CD14-positive monocyte (primary cell): ENCODE results near the gene BLOC1S1. TPM values are rescaled to one million over a fixed set of nuclear protein-coding genes. Genes with fewer than 3 reads are reported as not detected.
A peak's percentile ranks its signal among the peaks of the same experiment; 100 is the strongest.

ENCODE experiments used
- DNase-seq, 3 donors: peaks; one replicate each; pipeline ENCODE4 v3.0.0-alpha.2; 2011 to 2022
- H2AFZ ChIP-seq: 2 replicates; pipeline ENCODE4 v1.6.0; 2012; ENCODE audit warnings: mild to moderate bottlenecking, low read depth, low read length, inconsistent platforms; ENCODE audit not compliant: insufficient read depth, poor library complexity, severe bottlenecking
- H3K27ac ChIP-seq, 2 donors: 1 replicate in 1 of 2; 2 replicates in 1 of 2; pipeline ENCODE4 v1.5.1; 2012 to 2013; ENCODE audit warnings: low read length in 2 of 2, control low read depth in 1 of 2, inconsistent platforms in 1 of 2, low read depth in 1 of 2, mild to moderate bottlenecking in 1 of 2
- H3K27me3 ChIP-seq, 2 donors: one replicate each; pipeline versions ENCODE4 v1.6.0 to v1.6.1; 2011 to 2013; ENCODE audit warnings: low read length in 2 of 2; ENCODE audit not compliant: control insufficient read depth in 2 of 2, insufficient read depth in 2 of 2
- H3K36me3 ChIP-seq, 2 donors: replicated peaks in 1 of 2; 1 replicate in 1 of 2; 2 replicates in 1 of 2; pipeline versions ENCODE4 v1.5.1 to v1.6.1; 2012 to 2013; ENCODE audit warnings: low read length in 2 of 2, control low read depth in 1 of 2, inconsistent platforms in 1 of 2, mild to moderate bottlenecking in 1 of 2; ENCODE audit not compliant: insufficient read depth in 2 of 2, control insufficient read depth in 1 of 2
- H3K4me1 ChIP-seq, 2 donors: 1 replicate in 1 of 2; 2 replicates in 1 of 2; pipeline versions ENCODE4 v1.5.1 to v1.6.1; 2012 to 2013; ENCODE audit warnings: low read length in 2 of 2, control low read depth in 1 of 2, inconsistent platforms in 1 of 2, mild to moderate bottlenecking in 1 of 2, moderate library complexity in 1 of 2; ENCODE audit not compliant: insufficient read depth in 2 of 2, control insufficient read depth in 1 of 2
- H3K4me2 ChIP-seq: replicated peaks from 2 replicates; pipeline ENCODE3; 2012; ENCODE audit warnings: low read length, moderate library complexity, mild to moderate bottlenecking; ENCODE audit not compliant: poor library complexity, severe bottlenecking; ENCODE audit errors: extremely low read depth
- H3K4me3 ChIP-seq, 3 experiments: fragments of 200-600 bp in 1 of 3; sonication (generic) in 1 of 3; replicated peaks in 1 of 3; 1 replicate in 2 of 3; 2 replicates in 1 of 3; pipeline ENCODE4 v1.5.1; 2011 to 2013; ENCODE audit warnings: low read length in 3 of 3, mild to moderate bottlenecking in 3 of 3, control low read depth in 2 of 3, low read depth in 2 of 3, inconsistent platforms in 1 of 3, moderate library complexity in 1 of 3
- H3K79me2 ChIP-seq: 2 replicates; pipeline ENCODE4 v1.6.0; 2012; ENCODE audit warnings: mild to moderate bottlenecking, control low read depth, inconsistent platforms, low read length, moderate library complexity; ENCODE audit not compliant: insufficient read depth
- H3K9ac ChIP-seq: 2 replicates; pipeline ENCODE4 v1.6.0; 2017; ENCODE audit warnings: low read length, mild to moderate bottlenecking; ENCODE audit not compliant: insufficient read depth, poor library complexity, severe bottlenecking
- H3K9me3 ChIP-seq, 2 donors: replicated peaks in 1 of 2; 1 replicate in 1 of 2; 2 replicates in 1 of 2; pipeline versions ENCODE4 v1.5.1 to v1.6.1; 2012 to 2013; ENCODE audit warnings: low read length in 2 of 2, control low read depth in 1 of 2; ENCODE audit not compliant: control insufficient read depth in 1 of 2, insufficient read depth in 1 of 2
- H4K20me1 ChIP-seq: 2 replicates; pipeline ENCODE4 v1.6.0; 2012; ENCODE audit warnings: mild to moderate bottlenecking, low read length, control low read depth, moderate library complexity; ENCODE audit not compliant: insufficient read depth
- H3K27ac Mint-ChIP-seq, 7 donors: one replicate each; pipeline ENCODE4 v1.8.0; 2020; ENCODE audit warnings: mild to moderate bottlenecking in 7 of 7, mixed read lengths in 7 of 7, moderate library complexity in 6 of 7, inconsistent platforms in 2 of 7
- H3K27me3 Mint-ChIP-seq, 3 donors: one replicate each; pipeline ENCODE4 v1.8.0; 2021 to 2022; ENCODE audit warnings: low read depth in 3 of 3, mild to moderate bottlenecking in 3 of 3, mixed read lengths in 3 of 3, moderate library complexity in 3 of 3, inconsistent platforms in 1 of 3
- H3K36me3 Mint-ChIP-seq, 2 donors: one replicate each; pipeline ENCODE4 v1.8.0; 2020; ENCODE audit warnings: mixed read lengths in 2 of 2, inconsistent platforms in 1 of 2, mild to moderate bottlenecking in 1 of 2
- H3K4me1 Mint-ChIP-seq: one replicate; pipeline ENCODE4 v1.8.0; 2020; ENCODE audit warnings: mild to moderate bottlenecking, mixed read lengths
- H3K4me3 Mint-ChIP-seq, 2 donors: one replicate each; pipeline ENCODE4 v1.8.0; 2020; ENCODE audit warnings: mild to moderate bottlenecking in 2 of 2, mixed read lengths in 2 of 2, moderate library complexity in 1 of 2
- H3K9me3 Mint-ChIP-seq, 7 donors: one replicate each; pipeline ENCODE4 v1.8.0; 2020 to 2022; ENCODE audit warnings: mixed read lengths in 7 of 7, mild to moderate bottlenecking in 6 of 7, moderate library complexity in 6 of 7, inconsistent platforms in 2 of 7
- WGBS: methylation state at CpG from one replicate; pipeline ENCODE4 v1.1.5; 2013; ENCODE audit warnings: missing lambda C conversion rate; ENCODE audit not compliant: insufficient coverage; 5-methylcytosine and 5-hydroxymethylcytosine counted together
- intact Hi-C, 2 donors: fragments of 100-400 bp; cut with micrococcal nuclease; formaldehyde crosslinking; loops; one replicate each; pipeline versions ENCODE4 v1.15.0 to v1.15.1; 2023
- polyA plus RNA-seq, 3 donors: library from polyadenylated mRNA; depleted of rRNA in 1 of 3; unstranded in 2 of 3; stranded (reverse) in 1 of 3; fragments of 300-500 nt in 2 of 3; fragments of >200 nt in 1 of 3; fragmentation: Illumina TruSeq in 2 of 3; gene quantifications; 1 replicate in 2 of 3; 2 replicates in 1 of 3; pipeline ENCODE4 v1.2.3, GENCODE V29; 2012 to 2021
- TF ChIP-seq, protein P1 (sequence below): fragments of 200-600 bp; IDR thresholded peaks from one replicate; pipeline ENCODE4 v1.8.0; 2022; ENCODE audit warnings: antibody characterized with exemption, mild to moderate bottlenecking

BLOC1S1 gene
- polyA plus RNA-seq, 3 donors: 222 to 358 (median 223) TPM

GRCh38 chr12:55703901-55704761 lies 11.7 kb upstream of the BLOC1S1 start:
- Histone ChIP-seq H3K4me2 (no peak overlapping the region), H3K27me3 (peaks cover 4 to 23% of the 10 kb centered on the region in 2 donors), H3K79me2 (no peaks in the 10 kb centered on the region), H4K20me1 (no peaks in the 10 kb centered on the region), H3K4me1 (peaks cover 24 to 25% of the 10 kb centered on the region in 2 donors), H3K9ac (no peak overlapping the region), H3K9me3 (no peaks in the 10 kb centered on the region), H2AFZ (no peak overlapping the region), H3K27ac (no peak overlapping the region), H3K36me3 (no peaks in the 10 kb centered on the region), H3K4me3 (no peak overlapping the region)
- intact Hi-C loops: no loop called here
- Mint-ChIP-seq H3K27me3 (peaks cover 30 to 46% (median 36%) of the 10 kb centered on the region in 3 donors), H3K4me1 (peaks cover 40% of the 10 kb centered on the region), H3K9me3 (peaks cover 0 to 11% (median 2%) of the 10 kb centered on the region in 7 donors), H3K36me3 (peaks cover 0 to 7% of the 10 kb centered on the region in 2 donors), H3K27ac (peak overlapping the region in 1 of 7 donors; percentile 20), H3K4me3 (peak overlapping the region; percentile 9 to 53)
- no peak for DNase-seq
- WGBS: 100% methylated on average over 5 of the region's 6 CpGs
- TF ChIP-seq, protein P1, sequence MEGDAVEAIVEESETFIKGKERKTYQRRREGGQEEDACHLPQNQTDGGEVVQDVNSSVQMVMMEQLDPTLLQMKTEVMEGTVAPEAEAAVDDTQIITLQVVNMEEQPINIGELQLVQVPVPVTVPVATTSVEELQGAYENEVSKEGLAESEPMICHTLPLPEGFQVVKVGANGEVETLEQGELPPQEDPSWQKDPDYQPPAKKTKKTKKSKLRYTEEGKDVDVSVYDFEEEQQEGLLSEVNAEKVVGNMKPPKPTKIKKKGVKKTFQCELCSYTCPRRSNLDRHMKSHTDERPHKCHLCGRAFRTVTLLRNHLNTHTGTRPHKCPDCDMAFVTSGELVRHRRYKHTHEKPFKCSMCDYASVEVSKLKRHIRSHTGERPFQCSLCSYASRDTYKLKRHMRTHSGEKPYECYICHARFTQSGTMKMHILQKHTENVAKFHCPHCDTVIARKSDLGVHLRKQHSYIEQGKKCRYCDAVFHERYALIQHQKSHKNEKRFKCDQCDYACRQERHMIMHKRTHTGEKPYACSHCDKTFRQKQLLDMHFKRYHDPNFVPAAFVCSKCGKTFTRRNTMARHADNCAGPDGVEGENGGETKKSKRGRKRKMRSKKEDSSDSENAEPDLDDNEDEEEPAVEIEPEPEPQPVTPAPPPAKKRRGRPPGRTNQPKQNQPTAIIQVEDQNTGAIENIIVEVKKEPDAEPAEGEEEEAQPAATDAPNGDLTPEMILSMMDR: no peak

GRCh38 chr12:55704824-55705718 lies 10.8 kb upstream of the BLOC1S1 start:
- 100% methylated on average over 2 of the region's 9 CpGs for WGBS
- peaks cover 29 to 30% of the 10 kb centered on the region in 2 donors for H3K4me1 ChIP-seq

More at GRCh38 chr12:55704824-55705718, 10.8 kb upstream of the BLOC1S1 start:
- intact Hi-C loops: loop anchor here in 1 of 2 donors (5.0 kb wide), 1 partner anchor 43 kb away; no protein-coding TSS in a partner anchor
- no peaks in the 10 kb centered on the region for H3K79me2 ChIP-seq
- no peak overlapping the region for H3K4me2 ChIP-seq
- H3K27ac ChIP-seq: no peak overlapping the region
- Mint-ChIP-seq H3K9me3 (peaks cover 0 to 11% (median 2%) of the 10 kb centered on the region in 7 donors), H3K36me3 (peaks cover 3 to 7% of the 10 kb centered on the region in 2 donors), H3K27ac (no peak overlapping the region), H3K27me3 (peaks cover 36 to 55% (median 43%) of the 10 kb centered on the region in 3 donors), H3K4me3 (peak overlapping the region in 1 of 2 donors; percentile 43), H3K4me1 (peaks cover 47% of the 10 kb centered on the region)
- no peak overlapping the region for H3K9ac ChIP-seq
- no peaks in the 10 kb centered on the region for H3K9me3 ChIP-seq
- no peaks in the 10 kb centered on the region for H3K36me3 ChIP-seq
- no peak overlapping the region for H2AFZ ChIP-seq
- H3K27me3 ChIP-seq: peaks cover 12 to 31% of the 10 kb centered on the region in 2 donors
- no peak for DNase-seq
- H4K20me1 ChIP-seq: no peaks in the 10 kb centered on the region
- H3K4me3 ChIP-seq: no peak overlapping the region
- TF ChIP-seq, protein P1: no peak
